ENCODE data around the gene SPTBN2.

DNA sequence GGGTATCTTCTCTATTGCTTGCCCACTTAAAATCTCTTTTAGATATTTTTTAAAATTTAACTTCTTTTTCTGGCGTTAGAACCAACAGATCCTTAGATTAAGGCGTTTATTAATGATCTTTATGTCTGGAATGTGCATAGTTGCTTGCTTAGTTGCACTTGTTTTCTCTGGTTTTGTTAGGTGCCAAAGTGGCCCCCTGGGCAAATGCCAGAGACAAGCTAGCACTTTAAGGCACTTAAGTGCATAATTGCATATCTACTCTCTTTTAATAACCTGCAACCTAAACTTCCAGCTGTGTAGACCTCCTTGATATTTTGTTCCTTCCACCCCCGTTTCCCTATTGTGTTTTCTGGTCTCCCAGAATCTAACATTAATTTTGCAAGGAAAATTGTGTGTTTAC, 87.2 kb downstream of the SPTBN2 start:
- no peak for TF ChIP-seq POLR2A (IDR thresholded peaks at IDR 0.05; ENCODE audit: low read depth, low read length)
- no peak for TF ChIP-seq POLR2AphosphoS5 (IDR thresholded peaks at IDR 0.05; ENCODE audit: low read depth, low read length)
